ENCODE results near the gene GPR89B.
"Not testable (repeated sequence)": the region's sequence is repeated elsewhere in the genome, so short reads cannot be mapped to it uniquely, and the experiment has no call there.

GPR89B gene

GRCh38 chr1:148014289-148015200 lies 86.3 kb downstream of the GPR89B start:
- not testable (repeated sequence) for DNase-seq (ENCODE audit: extremely low spot score, insufficient read length, low read depth); FAIRE-seq

DNA sequence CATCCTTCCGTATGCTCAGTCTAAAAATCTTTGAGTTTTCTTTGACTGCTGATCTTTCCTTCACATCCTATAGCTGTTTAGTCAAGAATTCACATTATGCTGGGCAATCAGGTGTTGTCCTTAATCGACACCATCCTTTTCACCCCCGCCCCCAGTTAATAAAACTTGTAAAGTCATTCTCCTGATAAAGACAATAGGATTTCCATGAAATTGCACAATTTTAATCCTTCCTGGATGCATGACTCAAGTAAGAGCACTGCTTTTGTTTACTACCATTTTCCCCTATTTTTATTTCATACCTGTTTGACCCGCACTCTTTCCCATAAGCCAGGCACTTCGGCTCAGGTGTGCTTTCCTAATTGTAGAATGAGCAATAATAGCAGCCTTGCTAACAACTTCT lies 96.7 kb downstream of the GPR89B start:
- not testable (repeated sequence) for DNase-seq (ENCODE audit: extremely low spot score, insufficient read length, low read depth); FAIRE-seq

- not testable (repeated sequence) for DNase-seq (ENCODE audit: extremely low spot score, insufficient read length, low read depth); FAIRE-seq
These were observed 98.8 kb downstream of the GPR89B start for GRCh38 chr1:148027004-148027403.

- DNase-seq (ENCODE audit: extremely low spot score, insufficient read length, low read depth); FAIRE-seq: not testable (repeated sequence)
These were observed 104.0 kb downstream of the GPR89B start for GRCh38 chr1:148032247-148032646.

GRCh38 chr1:148032690-148033089 lies 104.5 kb downstream of the GPR89B start:
- FAIRE-seq, result not testable (repeated sequence)

DNA sequence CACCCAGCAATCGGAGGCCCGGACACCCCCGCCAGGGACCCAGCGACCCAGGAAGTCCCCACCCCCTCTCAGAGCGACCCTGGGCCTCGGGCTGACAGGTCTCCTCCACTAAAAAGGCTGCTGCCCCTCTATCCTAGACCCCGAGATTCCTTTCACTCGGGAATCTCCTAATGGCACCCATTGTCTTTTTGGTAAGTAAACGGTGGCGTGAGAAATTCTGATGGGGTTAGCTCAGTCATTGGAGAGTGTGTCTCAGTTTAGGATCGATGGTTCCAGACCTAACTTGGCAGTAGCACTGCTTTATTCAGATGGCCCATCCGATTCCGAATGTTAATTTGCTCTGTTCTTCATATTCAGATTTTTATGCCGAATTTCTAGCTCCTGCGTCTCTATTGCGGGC lies 104.9 kb downstream of the GPR89B start:
- FAIRE-seq; DNase-seq (ENCODE audit: extremely low spot score, insufficient read length, low read depth): not testable (repeated sequence)

More at GRCh38 chr1:148032690-148033089, 104.5 kb downstream of the GPR89B start:
- DNase-seq (ENCODE audit: extremely low spot score, insufficient read length, low read depth), result not testable (repeated sequence)

DNA sequence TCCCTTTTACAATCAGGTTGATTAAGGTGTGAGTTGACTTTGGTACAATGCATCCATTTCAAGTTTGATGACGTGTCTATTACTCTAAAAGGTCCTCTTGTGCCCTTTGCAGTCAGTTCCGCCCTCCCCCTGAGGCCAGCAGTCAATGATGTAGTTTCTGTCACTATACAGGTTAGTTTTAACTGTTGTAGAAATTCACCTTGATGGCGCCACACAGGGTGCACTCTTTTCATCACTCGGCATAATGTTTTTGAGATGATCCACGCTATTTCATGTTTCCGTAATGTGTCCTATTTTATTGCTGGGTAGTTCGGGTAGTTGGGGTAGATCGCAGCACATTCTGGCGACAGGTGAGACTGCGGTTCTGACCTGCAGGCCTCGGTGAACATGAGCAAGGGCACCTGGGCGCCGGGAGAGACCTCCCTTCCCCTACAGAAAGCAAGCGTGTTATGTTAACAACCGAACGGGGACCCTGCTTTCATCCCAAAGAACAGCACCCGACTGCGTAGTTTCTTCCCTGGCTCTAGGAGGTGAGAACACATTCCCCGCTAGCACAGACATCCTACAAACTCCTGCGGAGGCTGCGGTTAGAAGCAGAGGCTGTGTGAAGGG lies 109.7 kb downstream of the GPR89B start:
- not testable (repeated sequence) for DNase-seq (ENCODE audit: extremely low spot score, insufficient read length, low read depth)
- FAIRE-seq, result peak; percentile 69

DNA sequence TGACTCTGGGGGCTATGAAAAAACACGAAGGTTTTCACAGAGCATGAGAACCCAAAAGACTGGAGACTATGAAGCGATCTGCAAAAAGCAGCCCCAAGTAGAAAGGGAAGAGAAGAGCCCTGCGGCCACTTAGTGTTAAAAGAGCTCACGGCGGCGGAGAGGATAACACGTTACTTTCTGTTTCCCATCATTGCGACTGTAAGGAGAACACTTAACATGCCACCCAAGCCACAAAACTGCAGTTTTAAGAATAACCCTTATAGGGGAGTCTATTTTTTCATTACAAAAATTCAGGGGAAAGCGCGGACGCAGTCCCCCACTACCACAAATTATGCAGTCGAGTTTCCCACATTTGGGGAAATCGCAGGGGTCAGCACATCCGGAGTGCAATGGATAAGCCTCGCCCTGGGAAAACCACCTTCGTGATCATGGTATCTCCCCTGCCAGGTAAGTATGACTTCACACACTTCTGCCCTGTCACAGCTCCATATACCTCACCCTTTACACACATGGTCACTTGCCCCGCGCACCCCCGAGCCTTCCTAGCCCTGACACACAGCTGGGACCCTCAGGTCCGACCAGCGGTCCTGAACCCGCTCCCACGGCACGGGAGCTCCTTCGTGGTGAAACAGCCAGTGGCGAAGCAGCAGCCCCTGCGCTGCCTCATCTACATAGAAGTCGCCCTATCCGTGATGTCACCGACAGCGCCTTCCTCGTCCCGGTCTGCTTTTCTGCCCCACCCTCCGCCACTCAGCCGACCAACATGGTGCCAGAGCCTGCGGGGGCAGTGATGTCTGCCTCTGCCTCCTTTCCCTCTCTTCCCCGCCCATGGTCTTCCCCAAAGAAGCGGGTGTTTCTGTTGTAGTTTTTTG lies 110.5 kb downstream of the GPR89B start:
- FAIRE-seq (peak; percentile 65), DNase-seq (ENCODE audit: extremely low spot score, insufficient read length, low read depth) (peak; percentile 20)

All from GM18507 (cell line).